ENCODE measurements around the gene C11orf21. TPM values are rescaled to one million over a fixed set of nuclear protein-coding genes. Genes with fewer than 3 reads are reported as not detected.

The C11orf21 gene
- total and polyA plus RNA-seq, 2 experiments from 2014 or later: not detected

DNA sequence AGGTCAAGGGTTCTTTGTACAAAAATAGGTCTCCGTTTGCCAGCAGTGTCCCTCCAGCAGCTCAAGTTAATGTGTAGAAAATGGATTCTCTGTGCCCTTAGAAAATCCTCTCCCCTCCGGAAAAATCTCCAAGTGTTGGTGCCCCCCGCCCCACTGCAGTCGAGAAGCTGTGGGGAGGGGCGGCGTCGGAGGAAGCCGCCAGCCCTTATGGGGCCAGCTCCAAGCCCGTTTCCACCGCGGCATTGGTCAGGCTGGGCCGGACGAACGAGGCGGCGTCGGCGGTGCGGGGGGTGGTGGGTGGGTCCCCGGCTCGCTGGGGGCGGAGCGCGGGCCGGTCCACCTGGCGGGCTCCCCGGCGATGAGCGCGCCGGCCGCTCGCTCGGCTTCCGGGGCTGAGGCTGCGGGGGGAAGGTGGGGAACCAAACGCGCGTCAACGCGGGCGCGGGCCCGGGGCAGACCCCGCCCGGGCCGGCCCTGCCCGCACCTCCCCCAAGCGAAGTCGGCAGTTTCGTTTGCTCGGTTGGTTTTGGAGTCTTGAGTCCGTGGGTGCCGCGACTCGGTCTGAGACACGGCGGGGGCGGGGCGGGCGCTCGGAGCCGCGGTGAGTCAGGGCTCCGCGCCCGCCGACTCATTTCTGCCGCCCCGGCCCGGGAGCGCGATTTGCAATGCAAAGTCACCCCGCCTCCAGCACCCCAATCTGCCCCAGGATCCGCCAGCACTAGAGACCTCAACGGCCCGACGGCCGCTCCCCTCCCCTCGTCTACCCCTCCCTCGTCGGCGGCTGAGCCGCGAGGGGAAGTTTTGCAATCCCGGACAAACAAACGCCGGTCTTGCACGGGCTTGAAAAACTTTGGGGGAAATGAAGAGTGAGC lies 32.8 kb downstream of the C11orf21 start:
- Histone ChIP-seq H4K20me1 (ENCODE audit: insufficient read depth) (no peaks in the 10 kb centered on the region), H2AFZ (peak overlapping the region; percentile 65; the same call in 1 of the 2 replicates), H3K36me3 (ENCODE audit: low read depth) (no peaks in the 10 kb centered on the region), H3K9ac (no peak overlapping the region), H3K4me3 (peak overlapping the region; percentile 46), H3K9me3 (ENCODE audit: low read depth) (no peaks in the 10 kb centered on the region), H3K79me2 (ENCODE audit: insufficient read depth) (no peaks in the 10 kb centered on the region), H3K4me2 (ENCODE audit: unreplicated experiment) (peak overlapping the region; percentile 53), H3K9me2 (ENCODE audit: insufficient read depth) (no peaks in the 10 kb centered on the region), H3F3A (ENCODE audit: insufficient read depth) (no peaks in the 10 kb centered on the region), H3K27ac (no peak overlapping the region), H3K27me3 (replicated peaks; ENCODE audit: insufficient read depth) (peaks cover 40% of the 10 kb centered on the region), H3K4me1 (ENCODE audit: insufficient read depth) (no peaks in the 10 kb centered on the region)
- TF ChIP-seq EZH2phosphoT487 (IDR thresholded peaks at IDR 0.05; ENCODE audit: insufficient read depth, low read depth): no peak
- TF ChIP-seq EZH2 (IDR thresholded peaks at IDR 0.05; ENCODE audit: insufficient read depth, poor library complexity, severe bottlenecking): peak; percentile 69
- in situ Hi-C loops (cut with MboI): no loop called here
- 3 to 5% methylated on average over 41 to 62 of the region's 89 CpGs for WGBS, 2 experiments (ENCODE audit: low coverage in 1 of 2, low lambda C conversion rate in 2 of 2, missing lambda C conversion rate in 2 of 2)
- DNase-seq: peak; percentile 45

DNA sequence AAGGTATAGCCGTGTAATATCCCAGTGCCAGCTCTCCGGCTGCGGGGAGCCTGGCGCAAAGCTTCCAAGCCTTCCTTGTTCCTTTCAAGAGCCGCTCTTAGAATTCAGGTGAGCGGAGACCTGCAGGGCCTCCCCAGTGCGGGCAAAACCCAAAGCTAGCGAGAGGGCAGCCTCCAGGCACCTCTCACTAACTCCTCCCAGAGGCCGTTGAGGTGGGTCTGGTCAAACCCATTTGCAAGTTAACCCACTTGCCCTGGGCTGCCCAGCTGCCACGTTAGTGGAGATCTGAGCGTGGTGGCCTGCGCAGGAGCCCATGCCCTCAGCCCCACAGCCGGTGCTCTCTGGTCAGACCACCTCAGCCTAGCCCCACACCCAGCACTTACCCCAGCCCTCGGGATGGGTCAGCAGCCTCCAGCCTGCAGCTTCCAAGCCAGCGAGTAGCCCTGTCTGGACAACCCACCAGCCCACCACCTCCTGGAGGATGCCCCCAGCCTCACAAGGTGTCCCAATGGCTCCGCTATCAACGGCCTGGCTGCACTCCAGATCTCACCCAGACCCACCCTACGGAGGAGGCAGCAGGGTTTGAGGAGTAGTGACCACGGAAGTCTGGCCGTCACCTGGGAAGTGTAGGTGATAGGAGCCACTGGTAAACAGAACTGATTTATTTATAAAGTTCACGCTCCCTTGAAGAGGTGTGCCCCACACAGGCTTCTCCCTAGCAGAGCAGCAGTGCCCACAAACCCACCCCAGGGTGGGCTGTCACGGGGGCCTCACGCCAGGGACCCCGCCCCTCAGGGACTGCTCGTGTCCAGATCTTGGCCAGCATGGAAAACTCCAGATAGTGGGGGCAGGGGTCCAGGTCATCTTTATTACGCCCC lies 33.6 kb downstream of the C11orf21 start:
- Histone ChIP-seq H3K27me3 (replicated peaks; ENCODE audit: insufficient read depth) (peaks cover 36% of the 10 kb centered on the region), H2AFZ (no peak overlapping the region), H3K9ac (no peak overlapping the region), H3K4me3 (no peak overlapping the region), H3K9me3 (ENCODE audit: low read depth) (no peaks in the 10 kb centered on the region), H3K4me2 (ENCODE audit: unreplicated experiment) (no peak overlapping the region), H3F3A (ENCODE audit: insufficient read depth) (no peaks in the 10 kb centered on the region), H3K9me2 (ENCODE audit: insufficient read depth) (no peaks in the 10 kb centered on the region), H3K4me1 (ENCODE audit: insufficient read depth) (no peaks in the 10 kb centered on the region), H3K27ac (no peak overlapping the region), H3K79me2 (ENCODE audit: insufficient read depth) (no peaks in the 10 kb centered on the region), H3K36me3 (ENCODE audit: low read depth) (no peaks in the 10 kb centered on the region), H4K20me1 (ENCODE audit: insufficient read depth) (no peaks in the 10 kb centered on the region)
- no peak for TF ChIP-seq EZH2 (IDR thresholded peaks at IDR 0.05; ENCODE audit: insufficient read depth, poor library complexity, severe bottlenecking)
- TF ChIP-seq EZH2phosphoT487 (IDR thresholded peaks at IDR 0.05; ENCODE audit: insufficient read depth, low read depth): no peak
- WGBS, 2 experiments (ENCODE audit: low coverage in 1 of 2, low lambda C conversion rate in 2 of 2, missing lambda C conversion rate in 2 of 2): 75 to 76% methylated on average over 26 of the region's 26 CpGs
- in situ Hi-C loops (cut with MboI): no loop called here
- DNase-seq: no peak

DNA sequence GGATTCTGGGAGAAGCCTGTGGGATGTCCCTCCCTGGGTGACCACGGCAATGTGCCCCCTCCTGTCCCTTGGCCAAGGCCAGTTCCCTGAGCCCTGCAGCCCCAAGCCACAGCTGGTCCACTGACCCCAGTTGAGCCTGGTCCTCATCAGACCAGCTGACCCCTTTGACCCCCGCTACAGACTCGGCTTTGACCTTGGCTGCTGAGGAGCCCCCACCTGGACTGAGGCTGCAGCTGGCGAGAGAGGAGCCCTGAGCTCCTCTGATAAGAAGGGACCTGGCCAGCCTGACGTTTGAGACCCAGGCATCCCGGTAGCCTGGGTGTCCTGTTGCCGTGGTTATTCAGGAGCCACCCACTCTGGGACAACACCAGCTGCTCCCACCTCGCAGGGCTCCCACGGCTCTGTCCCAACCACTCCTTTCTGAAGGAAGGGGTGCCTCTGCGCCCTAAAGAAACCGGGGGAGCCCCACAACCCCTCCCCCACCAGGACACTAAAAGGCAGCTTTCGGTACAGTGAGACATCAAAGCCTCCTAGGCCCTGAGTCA lies 34.3 kb downstream of the C11orf21 start:
- peaks cover 33% of the 10 kb centered on the region for H3K27me3 ChIP-seq (replicated peaks; ENCODE audit: insufficient read depth)

DNA sequence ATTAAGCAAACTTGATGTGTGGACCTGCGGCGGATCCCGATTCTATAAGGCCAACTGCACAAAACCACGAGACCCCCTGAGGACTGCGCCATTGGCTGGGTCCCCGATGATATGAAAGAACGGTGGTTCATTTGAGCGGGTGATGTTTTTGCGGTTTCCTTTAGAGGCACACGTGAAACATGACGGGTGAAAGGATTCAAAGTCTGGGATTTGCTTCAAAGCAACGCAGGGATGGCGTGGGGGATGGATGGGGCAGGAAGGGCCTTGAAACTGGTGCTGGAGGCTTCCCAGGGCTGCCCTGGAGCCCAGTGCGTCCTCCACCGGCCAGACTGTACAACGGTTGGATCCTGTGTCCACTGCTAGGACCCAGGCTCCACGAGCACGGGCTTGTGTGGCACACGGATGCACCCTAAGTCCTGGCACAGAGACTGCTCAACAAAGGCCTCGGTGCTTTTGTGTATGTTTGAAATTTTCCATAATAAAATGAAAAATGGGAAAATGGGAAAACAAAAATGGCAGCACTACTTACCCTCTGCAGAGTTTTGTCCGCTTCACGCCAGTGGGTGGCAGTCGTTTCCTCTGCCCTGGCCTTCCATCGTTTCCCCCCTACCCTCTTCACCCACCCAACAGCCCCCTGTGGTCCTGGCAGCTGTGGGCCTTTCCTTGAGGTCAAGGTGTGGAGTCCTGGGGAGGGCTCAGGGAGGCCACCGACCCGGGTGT lies 35.0 kb downstream of the C11orf21 start:
- in situ Hi-C loops (cut with MboI): no loop called here
- no peak for TF ChIP-seq EZH2 (IDR thresholded peaks at IDR 0.05; ENCODE audit: insufficient read depth, poor library complexity, severe bottlenecking)
- no peak for TF ChIP-seq EZH2phosphoT487 (IDR thresholded peaks at IDR 0.05; ENCODE audit: insufficient read depth, low read depth)
- H2AFZ ChIP-seq: no peak overlapping the region
- no peaks in the 10 kb centered on the region for H3K79me2 ChIP-seq (ENCODE audit: insufficient read depth)
- H3K9me2 ChIP-seq (ENCODE audit: insufficient read depth): no peaks in the 10 kb centered on the region
- H3K4me2 ChIP-seq (ENCODE audit: unreplicated experiment): no peak overlapping the region
- H3K4me3 ChIP-seq: no peak overlapping the region
- H3K9ac ChIP-seq: no peak overlapping the region
- no peaks in the 10 kb centered on the region for H3K36me3 ChIP-seq (ENCODE audit: low read depth)
- 81 to 83% methylated on average over 26 of the region's 26 CpGs for WGBS, 2 experiments (ENCODE audit: low coverage in 1 of 2, low lambda C conversion rate in 2 of 2, missing lambda C conversion rate in 2 of 2)
- H3F3A ChIP-seq (ENCODE audit: insufficient read depth): no peaks in the 10 kb centered on the region
- DNase-seq: no peak
- no peaks in the 10 kb centered on the region for H4K20me1 ChIP-seq (ENCODE audit: insufficient read depth)
- H3K27me3 ChIP-seq (replicated peaks; ENCODE audit: insufficient read depth): peaks cover 27% of the 10 kb centered on the region
- H3K27ac ChIP-seq: no peak overlapping the region
- no peaks in the 10 kb centered on the region for H3K9me3 ChIP-seq (ENCODE audit: low read depth)
- no peaks in the 10 kb centered on the region for H3K4me1 ChIP-seq (ENCODE audit: insufficient read depth)

More for the DNA sequence above, 34.3 kb downstream of the C11orf21 start:
- no peaks in the 10 kb centered on the region for H4K20me1 ChIP-seq (ENCODE audit: insufficient read depth)
- H3K27ac ChIP-seq: no peak overlapping the region
- no peaks in the 10 kb centered on the region for H3F3A ChIP-seq (ENCODE audit: insufficient read depth)
- no peaks in the 10 kb centered on the region for H3K9me3 ChIP-seq (ENCODE audit: low read depth)
- no peak overlapping the region for H3K4me3 ChIP-seq
- no peaks in the 10 kb centered on the region for H3K36me3 ChIP-seq (ENCODE audit: low read depth)
- no peak overlapping the region for H2AFZ ChIP-seq
- TF ChIP-seq EZH2 (IDR thresholded peaks at IDR 0.05; ENCODE audit: insufficient read depth, poor library complexity, severe bottlenecking) (no peak), EZH2phosphoT487 (IDR thresholded peaks at IDR 0.05; ENCODE audit: insufficient read depth, low read depth) (no peak)
- no peak for DNase-seq
- in situ Hi-C loops (cut with MboI): no loop called here
- no peak overlapping the region for H3K9ac ChIP-seq
- no peaks in the 10 kb centered on the region for H3K79me2 ChIP-seq (ENCODE audit: insufficient read depth)
- no peaks in the 10 kb centered on the region for H3K4me1 ChIP-seq (ENCODE audit: insufficient read depth)
- no peak overlapping the region for H3K4me2 ChIP-seq (ENCODE audit: unreplicated experiment)
- no peaks in the 10 kb centered on the region for H3K9me2 ChIP-seq (ENCODE audit: insufficient read depth)
- WGBS, 2 experiments (ENCODE audit: low coverage in 1 of 2, low lambda C conversion rate in 2 of 2, missing lambda C conversion rate in 2 of 2): 52 to 58% methylated on average over 12 of the region's 12 CpGs

All from GM23248 (cell line).